Stomach (tissue), 19 donors: ENCODE results near the gene HCRT. TPM values are rescaled to one million over a fixed set of nuclear protein-coding genes. Genes with fewer than 3 reads are reported as not detected.

ENCODE experiments used
- DNase-seq, 2 donors: peaks; one replicate each; pipeline versions ENCODE4 v3.0.0 to v3.0.0-alpha.2; 2013 to 2019
- H3K27ac ChIP-seq, 5 donors: fragments of 200-600 bp in 4 of 5; sonication (generic) in 4 of 5; one replicate each; pipeline ENCODE4 v1.5.1; 2013 to 2019; ENCODE audit warnings: mild to moderate bottlenecking in 1 of 5, moderate library complexity in 1 of 5
- H3K27me3 ChIP-seq, 3 donors: fragments of 200-600 bp; sonication (generic); one replicate each; pipeline ENCODE4 v1.5.1; 2017 to 2019; ENCODE audit warnings: mixed run types in 1 of 3
- H3K36me3 ChIP-seq, 4 donors: fragments of 200-600 bp; sonication (generic); 1 replicate in 3 of 4; 2 replicates in 1 of 4; pipeline ENCODE4 v1.5.1; 2016 to 2019
- H3K4me1 ChIP-seq, 4 donors: fragments of 200-600 bp; sonication (generic); one replicate each; pipeline ENCODE4 v1.5.1; 2016 to 2019
- H3K4me3 ChIP-seq, 4 donors: fragments of 200-600 bp; sonication (generic) in 3 of 4; one replicate each; pipeline ENCODE4 v1.5.1; 2016 to 2019; ENCODE audit warnings: mild to moderate bottlenecking in 1 of 4
- H3K9me3 ChIP-seq, 4 donors: fragments of 200-600 bp; sonication (generic); one replicate each; pipeline ENCODE4 v1.5.1; 2016 to 2019
- CTCF ChIP-seq, 7 experiments: fragments of 450-650 bp in 4 of 7; fragments of 200-600 bp in 3 of 7; sonication (generic) in 3 of 7; IDR thresholded peaks; one replicate each; pipeline ENCODE4 v1.5.1; 2016 to 2019; ENCODE audit warnings: antibody characterized with exemption in 7 of 7, control low read depth in 2 of 7, mild to moderate bottlenecking in 1 of 7
- EP300 ChIP-seq: sonication (generic); formaldehyde crosslinking; IDR thresholded peaks from one replicate; pipeline ENCODE4 v1.6.1; 2017; ENCODE audit warnings: antibody characterized with exemption
- POLR2A ChIP-seq, 4 donors: fragments of 450-650 bp; IDR thresholded peaks; one replicate each; pipeline ENCODE4 v1.6.1; 2016; ENCODE audit warnings: antibody characterized with exemption in 4 of 4, control low read depth in 2 of 4, mild to moderate bottlenecking in 1 of 4, moderate library complexity in 1 of 4
- POLR2AphosphoS5 ChIP-seq, 3 donors: sonication (generic); formaldehyde crosslinking; IDR thresholded peaks; one replicate each; pipeline ENCODE4 v1.6.1; 2016; ENCODE audit warnings: antibody characterized with exemption in 3 of 3
- WGBS, 5 donors: extraction: QIAGEN DNeasy Blood & Tissue Kit in 3 of 5; methylation state at CpG; one replicate each; pipeline versions ENCODE4 v1.1.5 to v1.1.7; 2013 to 2018; 5-methylcytosine and 5-hydroxymethylcytosine counted together
- intact Hi-C: fragments of 100-400 bp; cut with DNase I; formaldehyde crosslinking; loops from one replicate; pipeline ENCODE4 v1.15.1; 2023; ENCODE audit warnings: low total_unique reads
- long read RNA-seq, 10 donors: transcript quantifications; one replicate each; lab custom pipeline, GENCODE V29; 2026
- polyA plus RNA-seq, 3 donors: library from polyadenylated mRNA; stranded (reverse); fragments of 200-250 nt; gene quantifications; one replicate each; pipeline ENCODE4 v1.2.3, GENCODE V29; 2013
- total RNA-seq, 5 donors: library from RNA; depleted of rRNA; stranded (reverse); fragments of >200 nt; gene quantifications; one replicate each; pipeline versions ENCODE4 v1.1.0 to v1.2.3, GENCODE V29; 2014 to 2016
- donor health status: healthy with polysubstance abuse.
- donor health status: Bipolar disorder and iron deficiency.
- donor health status: healthy.

The HCRT gene, protein sequence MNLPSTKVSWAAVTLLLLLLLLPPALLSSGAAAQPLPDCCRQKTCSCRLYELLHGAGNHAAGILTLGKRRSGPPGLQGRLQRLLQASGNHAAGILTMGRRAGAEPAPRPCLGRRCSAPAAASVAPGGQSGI
- not detected for total RNA-seq
- polyA plus RNA-seq: not detected
- long read RNA-seq, donor 1: 0 reads
- long read RNA-seq, donor 2: 0 reads
- long read RNA-seq, donor 3: 0 reads
- long read RNA-seq, donor 4: 0 reads
- long read RNA-seq, donor 5: 0 reads
- long read RNA-seq, donor 6, partial matches to known transcripts: 0 of 1 reads
- long read RNA-seq, donor 6, other reads (novel, unspliced or antisense): 0 of 1 reads
- long read RNA-seq, donor 7: 0 reads
- long read RNA-seq, donor 8: 0 reads
- long read RNA-seq, donor 9: 0 reads
- long read RNA-seq, donor 10: 0 reads

DNA sequence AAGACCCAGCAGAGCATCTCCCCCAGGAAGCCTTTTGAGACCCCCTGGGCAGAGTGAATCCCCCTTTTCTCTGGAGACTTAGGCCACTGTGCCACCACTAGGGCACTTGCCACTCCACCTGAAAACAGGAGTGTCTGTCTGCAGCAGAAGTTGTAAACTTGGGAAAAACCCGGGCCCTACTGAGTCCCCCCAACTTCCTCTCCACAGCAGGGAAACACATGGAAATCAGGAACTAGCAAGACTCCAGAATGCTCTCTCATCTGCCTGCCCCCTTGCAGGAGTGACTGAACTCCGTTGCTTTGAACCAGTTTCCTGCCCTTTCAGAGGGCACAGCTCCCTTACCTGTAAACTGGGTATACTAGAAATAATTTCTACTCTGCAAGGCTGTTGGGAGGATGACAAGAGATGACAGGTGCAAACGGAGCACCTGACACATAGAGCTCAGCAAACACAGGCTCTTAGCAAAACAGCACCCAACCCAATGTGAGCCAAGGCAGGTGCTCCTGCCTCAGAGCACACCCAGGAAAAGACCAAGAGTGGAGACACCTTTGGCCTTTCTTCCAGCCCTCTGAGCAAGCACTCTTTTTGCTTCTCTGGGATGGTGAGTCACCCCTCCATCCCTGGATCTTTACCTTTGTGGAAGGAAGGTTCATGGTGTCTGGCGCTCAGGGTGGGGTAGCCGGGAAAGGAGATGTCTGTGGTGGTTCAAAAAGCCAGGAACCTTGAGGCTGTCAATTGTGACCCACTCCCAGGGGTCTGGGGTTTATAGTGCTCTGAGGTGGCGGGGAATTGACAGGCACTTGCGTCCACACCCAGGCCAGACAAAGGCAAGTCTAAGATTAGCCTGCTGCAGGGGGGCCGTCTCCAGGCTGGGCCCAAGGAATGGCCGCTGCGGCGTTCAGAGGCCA, at the start of gene HCRT:
Gene HCRT (minus strand): TSS at position 740 of the 908 bp plus-strand sequence. CDS start 87 bp downstream, at position 653.
- WGBS, 5 donors: 70 to 80% (median 77%) methylated on average over 9 to 11 of the region's 11 CpGs
- Histone ChIP-seq H3K36me3 (peaks cover 0 to 8% (median 4%) of the 10 kb centered on the region in 4 donors), H3K27me3 (peaks cover 12 to 28% (median 21%) of the 10 kb centered on the region in 3 donors), H3K9me3 (no peaks in the 10 kb centered on the region), H3K4me1 (peaks cover 21 to 39% (median 35%) of the 10 kb centered on the region in 4 donors), H3K4me3 (peak within 1 kb of the TSS; percentile 49 to 63 (median 54)), H3K27ac (peak within 1 kb of the TSS; percentile 36 to 84 (median 80))
- no peak for DNase-seq
- TF ChIP-seq EP300: no peak
- no peak for TF ChIP-seq POLR2A (IDR thresholded peaks at IDR 0.05)
- no peak for TF ChIP-seq POLR2AphosphoS5 (IDR thresholded peaks at IDR 0.05)
- TF ChIP-seq CTCF (IDR thresholded peaks at IDR 0.05): no peak
- intact Hi-C loops: no loop called here

- no peaks in the 10 kb centered on the region for H3K9me3 ChIP-seq
- intact Hi-C loops: no loop called here
- DNase-seq: no peak
Observed at GRCh38 chr17:42233994-42234393, 48.7 kb upstream of the HCRT start.

DNA sequence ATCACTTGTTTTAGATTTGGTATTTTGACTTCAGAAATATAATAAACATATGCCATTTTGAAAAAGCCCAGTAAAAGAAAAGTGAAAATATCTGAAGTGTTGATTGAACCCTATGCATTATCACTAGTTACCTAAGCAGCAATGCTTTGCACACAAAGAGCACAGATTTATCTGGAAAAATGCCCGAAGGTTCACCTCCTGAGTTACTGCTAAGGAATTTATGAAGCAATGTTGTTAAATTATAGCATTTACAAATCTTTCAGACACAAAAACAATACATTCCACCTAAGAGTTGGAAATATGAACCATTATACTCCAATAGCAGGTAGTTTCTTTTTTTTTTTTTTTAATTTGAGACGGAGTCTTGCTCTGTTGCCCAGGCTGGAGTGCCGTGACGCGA, 47.9 kb upstream of the HCRT start:
- 81 to 88% (median 84%) methylated on average over 5 of the region's 5 CpGs for WGBS, 5 donors
- TF ChIP-seq CTCF (IDR thresholded peaks at IDR 0.05) (no peak), EP300 (no peak), POLR2AphosphoS5 (IDR thresholded peaks at IDR 0.05) (no peak), POLR2A (IDR thresholded peaks at IDR 0.05) (no peak)

More at GRCh38 chr17:42233994-42234393, 48.7 kb upstream of the HCRT start:
- Histone ChIP-seq H3K36me3 (peaks cover 0 to 12% (median 7%) of the 10 kb centered on the region in 4 donors), H3K27me3 (no peaks in the 10 kb centered on the region), H3K27ac (no peak overlapping the region), H3K4me3 (no peak overlapping the region), H3K4me1 (peaks cover under 1 to 50% (median 18%) of the 10 kb centered on the region in 4 donors)
- 46 to 69% (median 58%) methylated on average over 2 of the region's 2 CpGs for WGBS, 5 donors
- TF ChIP-seq EP300 (no peak), POLR2AphosphoS5 (IDR thresholded peaks at IDR 0.05) (no peak), POLR2A (IDR thresholded peaks at IDR 0.05) (no peak), CTCF (IDR thresholded peaks at IDR 0.05) (no peak)

DNA sequence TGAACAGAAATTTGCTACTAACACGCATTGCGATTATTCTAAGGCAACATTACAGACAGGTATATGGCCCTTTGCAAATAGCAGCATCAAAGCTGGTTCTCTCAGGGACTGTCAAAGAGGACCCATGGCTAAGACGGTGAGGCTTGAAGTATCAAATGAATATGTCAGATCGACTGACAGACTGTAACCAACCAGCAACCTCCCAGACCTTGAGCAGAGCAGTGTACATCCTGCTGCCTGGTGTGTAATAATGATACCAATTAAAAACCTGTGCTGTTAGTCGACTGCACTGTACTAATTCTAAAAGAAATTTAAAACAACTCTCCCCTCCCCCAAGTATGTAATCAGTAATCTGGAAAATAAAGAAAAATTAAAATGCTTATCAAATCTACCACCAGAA, 45.0 kb upstream of the HCRT start:
- Histone ChIP-seq H3K36me3 (peaks cover 0 to 31% (median 17%) of the 10 kb centered on the region in 4 donors), H3K4me3 (no peak overlapping the region), H3K27me3 (no peaks in the 10 kb centered on the region), H3K9me3 (no peaks in the 10 kb centered on the region), H3K4me1 (peaks cover 8 to 52% (median 26%) of the 10 kb centered on the region in 4 donors), H3K27ac (no peak overlapping the region)
- intact Hi-C loops: no loop called here
- DNase-seq: no peak
- 82 to 88% (median 84%) methylated on average over 5 of the region's 5 CpGs for WGBS, 5 donors
- TF ChIP-seq POLR2AphosphoS5 (IDR thresholded peaks at IDR 0.05): no peak
- TF ChIP-seq EP300: no peak
- TF ChIP-seq POLR2A (IDR thresholded peaks at IDR 0.05): no peak
- TF ChIP-seq CTCF (IDR thresholded peaks at IDR 0.05): no peak

More for the DNA sequence above, 47.9 kb upstream of the HCRT start:
- intact Hi-C loops: no loop called here
- Histone ChIP-seq H3K4me3 (no peak overlapping the region), H3K27me3 (no peaks in the 10 kb centered on the region), H3K36me3 (peaks cover 0 to 20% (median 9%) of the 10 kb centered on the region in 4 donors), H3K9me3 (no peaks in the 10 kb centered on the region), H3K4me1 (peaks cover 8 to 53% (median 26%) of the 10 kb centered on the region in 4 donors), H3K27ac (no peak overlapping the region)
- peak in 1 of 2 donors; percentile 32 for DNase-seq
